GM10847 (cell line): ENCODE data around the gene UTP25.

Experiments
- POLR2A ChIP-seq: IDR thresholded peaks from 2 replicates; pipeline ENCODE4 v1.6.1; 2011; ENCODE audit not compliant: insufficient read length; ENCODE audit errors: extremely low read depth

UTP25 gene

GRCh38 chr1:209871430-209871829, 43.7 kb downstream of the UTP25 start:
- TF ChIP-seq POLR2A: no peak

DNA sequence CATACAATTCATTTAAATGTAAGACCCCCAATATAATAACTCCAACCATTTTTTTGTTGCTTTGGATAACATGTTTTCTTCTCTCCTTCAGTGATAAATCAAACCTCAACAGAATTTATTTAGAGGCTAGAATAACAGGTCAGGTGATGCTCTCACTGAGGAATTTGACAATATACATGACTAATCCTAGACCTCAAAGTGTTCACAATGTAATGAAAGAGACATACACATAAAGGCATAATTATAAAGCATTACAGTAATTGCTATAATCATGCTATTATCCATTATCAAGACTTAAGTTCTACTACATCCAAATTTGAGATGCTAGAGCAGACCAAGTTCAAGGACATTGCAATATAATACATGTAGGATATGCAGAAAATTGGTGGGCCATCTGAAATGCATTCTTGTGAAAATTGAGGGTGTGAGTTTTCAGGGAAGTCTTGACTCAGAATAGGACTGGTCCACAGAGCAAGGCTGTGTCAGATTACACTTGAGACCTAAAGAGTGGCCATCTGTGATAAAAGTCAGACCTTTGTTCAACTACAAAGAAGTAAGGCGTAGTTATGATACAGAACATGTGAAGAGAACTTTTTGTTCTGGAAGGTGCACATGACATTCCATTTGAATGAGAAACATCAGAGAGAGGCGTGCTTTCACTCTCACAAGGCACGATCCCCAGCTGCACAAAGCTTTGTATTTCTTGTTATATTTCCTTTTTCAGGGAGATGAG, 45.5 kb downstream of the UTP25 start:
- no peak for TF ChIP-seq POLR2A

DNA sequence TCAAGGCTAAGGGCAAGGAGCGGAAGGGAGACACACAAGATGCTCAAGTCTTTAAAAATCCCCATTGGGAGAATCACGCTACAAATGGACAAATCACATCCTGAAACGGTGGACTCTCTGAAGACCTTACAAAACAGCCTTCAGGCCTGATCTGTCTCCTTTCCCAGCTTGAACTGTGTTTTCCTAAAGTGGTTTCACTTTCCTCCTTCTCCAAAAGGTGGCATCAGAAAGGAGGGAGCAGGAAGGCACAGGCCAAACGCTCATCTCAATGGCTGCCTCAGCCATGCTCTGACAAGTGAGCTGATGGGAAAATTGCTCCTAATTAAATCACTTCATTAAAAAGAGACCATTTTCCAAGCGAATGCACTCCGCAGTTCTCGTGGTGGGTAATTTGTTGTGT, 47.7 kb downstream of the UTP25 start:
- no peak for TF ChIP-seq POLR2A

DNA sequence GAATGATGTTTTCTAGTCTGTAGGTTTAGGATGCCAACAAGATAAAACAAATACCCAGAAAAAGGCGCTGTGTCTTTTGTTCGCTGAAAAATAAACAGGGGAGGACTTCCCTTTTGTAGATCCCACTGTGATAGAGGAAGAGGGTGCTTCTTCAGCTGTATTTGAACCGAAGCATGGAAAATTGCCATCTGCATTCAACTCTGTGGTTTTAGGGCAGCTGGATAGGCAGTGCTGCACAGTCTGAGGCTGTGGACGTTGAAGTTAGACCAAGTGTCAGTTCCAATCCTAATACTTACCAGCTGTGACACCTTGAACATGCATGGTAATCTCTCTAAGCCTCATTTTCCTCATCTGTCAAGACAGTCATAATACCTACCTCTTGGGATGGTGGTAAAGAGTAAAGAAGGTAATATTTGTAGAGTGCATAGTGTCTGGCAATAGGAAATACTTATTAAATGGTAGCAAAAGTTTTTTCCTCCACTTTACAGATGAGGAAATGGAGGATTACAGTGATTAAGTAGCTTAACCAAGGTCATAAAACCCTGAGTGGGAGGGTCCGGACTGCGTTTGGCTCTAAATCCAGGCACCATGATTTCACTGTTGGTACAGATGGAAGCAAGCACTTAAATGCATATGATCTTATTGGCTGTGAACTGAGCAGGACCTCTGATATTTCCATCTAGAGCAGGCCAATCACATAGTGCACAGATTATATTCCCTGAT, 48.5 kb downstream of the UTP25 start:
- TF ChIP-seq POLR2A: no peak

DNA sequence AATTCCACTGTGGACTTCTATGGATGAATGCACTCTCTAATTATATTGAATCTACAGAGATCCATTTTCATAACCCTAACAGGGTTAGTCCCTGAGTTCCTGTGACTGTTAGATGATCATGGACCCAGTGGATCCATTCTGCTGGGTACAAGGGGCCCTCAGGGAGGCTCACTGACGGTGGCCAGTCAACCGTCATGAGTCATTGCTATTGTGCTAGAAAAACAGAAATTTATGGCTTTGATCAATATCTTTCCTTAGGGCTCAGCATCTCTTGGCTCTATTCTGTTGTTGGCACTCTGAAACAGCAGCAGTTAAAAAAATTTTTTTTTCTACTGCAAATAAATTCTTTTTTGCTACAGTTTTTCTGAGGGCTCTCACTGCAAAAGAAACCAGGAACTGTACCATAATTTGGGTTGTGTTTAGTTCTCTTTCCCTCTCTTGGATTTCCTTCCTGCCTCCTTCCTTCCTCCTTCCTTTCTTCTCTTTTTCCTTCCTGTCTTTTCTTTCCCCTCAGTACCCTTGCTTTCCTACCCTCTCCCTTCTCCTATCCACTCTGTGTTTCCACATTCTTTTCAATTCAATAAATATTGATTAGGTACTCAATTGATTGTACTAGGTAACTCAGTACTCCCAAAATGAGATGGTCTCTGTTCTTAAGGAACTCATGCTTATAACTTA, 49.5 kb downstream of the UTP25 start:
- TF ChIP-seq POLR2A: no peak

- TF ChIP-seq POLR2A: no peak
These were observed 51.2 kb downstream of the UTP25 start for GRCh38 chr1:209878964-209879363.

- no peak for TF ChIP-seq POLR2A
These were observed 51.8 kb downstream of the UTP25 start for GRCh38 chr1:209879539-209879938.

- TF ChIP-seq POLR2A: no peak
These were observed 52.3 kb downstream of the UTP25 start for GRCh38 chr1:209880031-209880430.

DNA sequence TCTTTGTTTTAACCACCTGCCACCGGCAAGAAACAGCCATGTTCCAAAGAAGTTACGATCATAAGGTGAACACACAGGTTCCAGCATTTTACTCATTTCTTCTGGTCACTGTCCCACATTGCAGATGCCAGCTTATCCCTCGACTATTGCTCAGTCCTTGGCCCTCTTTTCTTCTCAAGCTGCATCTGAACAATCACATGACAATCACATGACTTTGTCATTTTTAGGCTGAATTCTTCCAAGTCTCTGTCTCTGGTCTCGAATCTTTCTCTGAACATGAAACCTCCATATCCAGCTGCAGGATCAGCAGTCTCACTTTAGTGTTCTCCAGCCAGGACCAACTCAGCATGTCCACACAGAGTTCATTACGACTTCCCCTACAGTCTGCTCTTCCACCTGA, 53.8 kb downstream of the UTP25 start:
- TF ChIP-seq POLR2A: no peak

GRCh38 chr1:209882286-209882685, 54.5 kb downstream of the UTP25 start:
- no peak for TF ChIP-seq POLR2A

GRCh38 chr1:209882942-209883340, 55.2 kb downstream of the UTP25 start:
- no peak for TF ChIP-seq POLR2A

- TF ChIP-seq POLR2A: no peak
These were observed 55.7 kb downstream of the UTP25 start for GRCh38 chr1:209883341-209883971.

GRCh38 chr1:209884249-209884648, 56.5 kb downstream of the UTP25 start:
- no peak for TF ChIP-seq POLR2A

GRCh38 chr1:209884665-209885117, 56.9 kb downstream of the UTP25 start:
- TF ChIP-seq POLR2A: no peak

DNA sequence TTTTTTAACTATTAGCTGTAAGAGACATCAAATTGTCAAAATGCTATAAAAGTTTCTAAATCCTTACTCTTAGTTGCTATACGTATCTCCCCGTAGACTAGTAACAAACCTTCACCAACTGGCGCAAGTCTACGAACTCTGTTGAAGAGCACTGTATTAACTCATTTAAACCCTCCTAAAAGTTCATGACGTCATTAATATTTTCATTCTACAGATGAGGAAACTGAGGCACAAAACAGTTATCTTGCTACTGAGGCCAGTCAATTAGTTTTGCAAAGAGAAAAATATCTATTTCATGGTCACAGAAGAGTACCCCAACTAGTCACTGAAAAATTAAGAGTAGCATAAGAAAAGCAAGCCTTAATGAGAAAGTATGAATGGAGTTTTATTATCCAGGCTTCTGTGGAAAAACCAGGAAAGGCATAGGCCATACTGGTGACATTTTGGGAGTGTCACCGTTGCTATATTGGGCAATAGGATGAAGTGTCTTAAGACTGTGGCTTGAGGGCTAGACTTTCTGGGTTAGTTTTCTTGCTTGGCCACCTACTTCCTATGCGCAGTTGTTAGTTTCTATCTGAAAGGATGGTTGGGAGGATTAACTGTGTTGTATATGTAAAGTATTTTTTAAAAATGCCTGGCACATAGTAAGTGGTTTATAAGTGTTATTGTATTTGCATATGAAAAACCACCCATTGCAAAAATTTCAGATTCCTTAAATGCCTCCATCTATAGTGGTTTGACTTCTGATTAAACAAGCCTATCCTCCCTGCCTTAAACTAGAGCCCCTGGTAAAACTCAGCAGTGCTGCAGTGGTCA, 57.8 kb downstream of the UTP25 start:
- TF ChIP-seq POLR2A: no peak

- TF ChIP-seq POLR2A: no peak
These were observed 58.4 kb downstream of the UTP25 start for GRCh38 chr1:209886219-209886536.

- TF ChIP-seq POLR2A: no peak
These were observed 61.3 kb downstream of the UTP25 start for GRCh38 chr1:209889077-209889418.
